DND-41 (cell line): ENCODE data around the gene TFAP2E.

Experiments used
- CTCF ChIP-seq: IDR thresholded peaks from 2 replicates; pipeline ENCODE4 v1.5.1; 2012; ENCODE audit warnings: borderline replicate concordance, low read length, moderate library complexity, mild to moderate bottlenecking; ENCODE audit not compliant: poor library complexity, severe bottlenecking; ENCODE audit errors: extremely low read depth
- EZH2 ChIP-seq: IDR thresholded peaks from 3 replicates; pipeline ENCODE4 v1.6.1; 2012; ENCODE audit warnings: borderline replicate concordance, low read depth, mild to moderate bottlenecking, moderate library complexity, low read length, inconsistent platforms; ENCODE audit not compliant: severe bottlenecking

GRCh38 chr1:35524106-35524505 lies 49.0 kb upstream of the TFAP2E start:
- no peak for TF ChIP-seq EZH2
- no peak for TF ChIP-seq CTCF
